Fibroblast of skin of right biceps (primary cell): ENCODE results near the gene USH1G.
A peak's percentile ranks its signal among the peaks of the same experiment; 100 is the strongest.
"Not testable (repeated sequence)": the region's sequence is repeated elsewhere in the genome, so short reads cannot be mapped to it uniquely, and the experiment has no call there.

Source experiments
- DNase-seq: peaks from one replicate; pipeline ENCODE4 v3.0.0-alpha.2; 2013

Gene USH1G

DNA sequence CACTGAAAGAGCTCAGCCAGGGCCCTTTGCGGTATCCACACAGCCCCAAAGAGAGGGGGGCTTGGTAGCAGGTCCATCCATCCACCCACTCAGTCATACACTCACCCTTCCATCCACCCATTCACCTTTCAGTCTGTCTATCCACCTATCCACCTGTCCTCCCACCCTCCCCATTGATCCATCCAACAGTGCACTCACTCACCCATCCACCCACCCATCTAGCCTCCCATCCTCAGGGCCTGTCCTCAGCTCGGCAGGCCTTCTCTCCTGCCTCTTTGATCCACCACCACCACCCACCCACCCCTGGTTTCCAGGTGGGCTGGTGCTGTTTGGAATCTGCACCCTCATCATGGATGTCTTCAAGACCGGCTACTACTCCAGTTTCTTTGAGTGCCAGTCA is 2.2 kb upstream of the USH1G start:
- no peak for DNase-seq

DNA sequence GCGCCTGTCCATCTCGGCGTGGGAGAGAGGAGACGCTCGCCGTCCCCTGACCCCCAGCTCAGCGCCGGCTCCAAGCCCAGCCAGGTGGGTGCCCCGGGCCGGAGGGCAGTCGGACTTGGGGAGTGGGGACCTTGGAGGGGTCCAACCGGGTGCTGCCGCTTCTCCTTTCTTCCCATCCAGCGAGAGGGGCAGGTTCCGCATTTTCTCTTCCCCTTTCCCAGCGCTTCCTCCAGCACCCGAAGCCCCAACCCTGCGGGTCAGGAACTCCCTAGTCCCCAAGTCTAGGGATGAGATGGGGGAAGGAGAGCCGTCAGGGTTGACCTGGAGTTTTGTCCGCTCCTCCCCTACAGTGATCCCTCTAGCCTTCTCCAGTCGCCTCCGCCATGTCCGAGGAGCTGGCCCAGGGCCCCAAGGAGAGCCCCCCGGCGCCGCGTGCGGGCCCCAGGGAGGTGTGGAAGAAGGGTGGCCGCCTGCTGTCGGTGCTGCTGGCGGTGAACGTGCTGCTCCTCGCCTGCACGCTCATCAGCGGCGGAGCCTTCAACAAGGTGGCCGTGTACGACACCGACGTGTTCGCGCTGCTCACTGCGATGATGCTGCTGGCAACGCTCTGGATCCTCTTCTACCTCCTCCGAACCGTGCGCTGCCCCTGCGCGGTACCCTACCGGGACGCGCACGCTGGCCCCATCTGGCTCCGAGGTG is 1.3 kb upstream of the USH1G start, which contains the start of gene OTOP2:
Gene OTOP2, plus strand, starts transcription at position 24 of the 699 bp plus-strand sequence. Its CDS starts 360 bp downstream, at position 384.
- no peak for DNase-seq

DNA sequence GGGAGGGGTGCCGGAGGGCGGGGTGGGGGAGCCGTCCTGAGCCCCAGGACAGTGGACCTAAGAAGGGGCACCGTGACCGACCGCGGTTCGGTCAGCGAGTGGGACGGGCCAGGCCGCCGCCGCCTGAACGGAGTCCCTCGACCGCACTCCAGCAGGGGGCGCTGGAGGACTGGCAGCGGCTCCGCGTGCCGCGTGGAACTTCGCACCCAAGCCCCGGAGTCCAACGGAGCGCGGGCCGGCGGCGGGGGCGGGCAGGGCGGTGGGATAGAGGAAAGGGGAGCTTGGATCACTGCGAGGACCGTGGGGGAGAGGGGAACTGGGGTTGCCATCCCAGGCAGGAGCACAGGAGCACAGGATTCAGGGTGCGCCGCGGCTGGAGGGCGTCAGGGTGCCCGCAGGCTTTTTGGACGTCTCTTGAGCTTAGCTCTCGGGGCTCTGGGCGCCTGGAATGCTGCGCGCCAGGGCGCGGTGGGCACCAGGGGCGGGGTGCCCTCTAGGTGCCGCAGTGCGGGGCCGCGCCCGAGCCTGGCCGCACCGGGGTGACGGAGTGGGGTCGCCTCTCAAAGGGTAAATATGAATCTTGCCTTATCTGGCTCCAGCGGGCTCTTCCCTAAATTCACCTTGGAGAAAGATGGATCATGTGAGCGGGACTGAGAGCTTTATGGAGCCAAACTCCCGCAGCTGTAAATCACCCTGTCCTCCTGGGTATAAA is 639 bp upstream of the USH1G start:
- DNase-seq: peak; percentile 20

DNA sequence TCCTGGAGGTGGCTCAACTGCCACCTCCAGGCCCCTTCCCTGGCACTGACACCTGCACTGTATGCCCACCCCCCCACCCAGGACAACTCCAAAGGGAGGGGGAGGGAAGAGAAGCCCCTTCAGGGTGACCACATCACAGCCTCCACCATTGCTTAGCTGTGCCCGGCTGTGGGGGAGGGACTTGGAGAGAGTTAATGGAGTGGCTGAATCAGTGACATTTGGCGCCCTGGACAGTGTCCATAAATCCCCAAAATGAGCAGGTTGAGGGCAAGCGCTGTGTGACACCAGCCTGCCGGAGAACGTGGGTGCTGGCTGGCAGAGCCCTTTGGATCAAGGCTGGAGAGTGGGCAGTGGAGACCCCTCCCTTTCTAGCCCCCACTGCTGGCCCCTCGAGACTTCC is 883 bp downstream of the USH1G start:
- no peak for DNase-seq

DNA sequence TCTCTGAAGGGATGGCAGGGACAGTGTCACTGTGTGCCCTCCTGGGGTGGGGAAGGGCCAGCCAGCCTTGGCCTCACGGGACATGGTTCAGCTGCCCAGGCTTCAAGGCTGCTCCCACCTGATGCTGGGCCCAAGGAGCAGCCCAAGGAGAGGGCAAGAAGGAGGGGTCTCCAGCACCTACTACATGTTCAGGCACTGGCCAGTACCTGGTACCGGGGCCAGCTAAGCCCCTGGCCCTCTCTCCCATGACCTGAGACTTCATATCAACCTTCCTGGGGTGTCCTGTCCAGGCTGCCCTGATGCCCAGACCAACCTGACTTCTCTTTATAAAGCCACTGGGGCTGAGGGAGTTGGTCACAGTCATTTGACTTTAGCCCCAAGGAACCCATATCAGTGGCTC is 1.3 kb downstream of the USH1G start:
- no peak for DNase-seq

DNA sequence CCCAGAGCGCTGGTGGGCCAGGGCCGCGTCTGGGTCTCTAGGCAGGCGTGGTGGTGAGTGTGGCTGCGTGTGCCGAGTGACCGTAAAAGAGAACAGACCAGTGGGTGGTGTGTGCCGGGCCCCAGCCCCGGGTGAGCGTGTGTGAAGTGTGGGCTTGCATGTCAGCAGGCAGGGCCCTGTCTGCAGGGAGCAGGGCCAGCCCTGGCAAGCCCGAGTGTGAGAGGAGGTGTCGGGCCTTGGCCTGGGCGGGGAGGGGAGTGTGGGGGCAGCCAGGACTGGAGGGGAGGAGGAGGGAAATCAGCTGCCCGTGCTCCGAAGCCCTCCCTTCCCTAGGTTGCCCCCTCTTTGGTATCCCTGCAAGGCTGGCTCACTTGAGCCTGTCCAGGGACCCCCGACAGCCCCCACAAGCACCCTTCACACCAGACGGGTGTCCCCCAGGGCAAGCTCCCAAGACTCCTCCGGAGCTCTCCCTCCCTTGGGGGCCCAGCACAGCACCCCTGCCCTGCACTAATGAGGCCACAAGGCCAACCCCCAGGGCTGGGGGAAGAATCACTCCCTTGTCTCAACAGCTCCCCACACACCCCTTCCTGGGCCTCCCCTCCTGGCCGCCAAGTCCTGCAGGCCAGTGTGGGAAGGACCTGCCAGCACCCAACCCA is 1.9 kb downstream of the USH1G start:
- no peak for DNase-seq

DNA sequence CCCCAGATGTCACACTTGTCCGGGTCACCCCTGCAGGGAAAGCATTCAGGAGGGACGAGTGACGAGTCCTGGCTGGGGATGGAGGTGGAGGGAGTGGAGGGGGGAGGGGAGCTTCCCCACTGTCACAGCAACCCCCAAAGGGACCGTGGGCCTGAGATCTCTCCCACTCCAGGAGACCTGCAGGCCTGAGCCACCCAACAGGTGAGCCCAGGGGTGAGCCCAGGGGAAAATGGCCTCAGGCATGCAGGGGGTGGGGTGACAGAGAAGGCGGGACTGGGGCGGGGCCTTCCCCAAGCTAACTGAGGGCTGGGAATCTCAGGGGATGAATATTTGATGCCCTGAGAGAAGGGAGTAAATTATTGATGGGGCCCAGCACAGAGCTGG is 2.4 kb downstream of the USH1G start:
- no peak for DNase-seq

DNA sequence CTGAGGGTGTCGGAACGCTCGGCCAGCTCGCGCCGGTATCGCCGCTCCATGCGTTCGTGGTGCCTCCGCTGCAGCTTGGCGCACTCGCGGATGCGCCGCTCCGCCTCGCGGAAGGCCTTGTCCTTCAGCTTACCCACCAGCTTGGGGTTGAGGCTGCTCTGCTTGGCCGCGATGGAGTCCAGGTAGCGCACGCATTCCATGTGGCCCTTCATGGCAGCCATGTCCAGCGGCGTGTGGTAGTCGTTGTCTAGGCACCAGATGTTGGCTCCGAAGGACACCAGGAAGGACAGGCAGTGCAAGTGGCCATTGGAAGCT is 2.8 kb downstream of the USH1G start:
- no peak for DNase-seq

DNA sequence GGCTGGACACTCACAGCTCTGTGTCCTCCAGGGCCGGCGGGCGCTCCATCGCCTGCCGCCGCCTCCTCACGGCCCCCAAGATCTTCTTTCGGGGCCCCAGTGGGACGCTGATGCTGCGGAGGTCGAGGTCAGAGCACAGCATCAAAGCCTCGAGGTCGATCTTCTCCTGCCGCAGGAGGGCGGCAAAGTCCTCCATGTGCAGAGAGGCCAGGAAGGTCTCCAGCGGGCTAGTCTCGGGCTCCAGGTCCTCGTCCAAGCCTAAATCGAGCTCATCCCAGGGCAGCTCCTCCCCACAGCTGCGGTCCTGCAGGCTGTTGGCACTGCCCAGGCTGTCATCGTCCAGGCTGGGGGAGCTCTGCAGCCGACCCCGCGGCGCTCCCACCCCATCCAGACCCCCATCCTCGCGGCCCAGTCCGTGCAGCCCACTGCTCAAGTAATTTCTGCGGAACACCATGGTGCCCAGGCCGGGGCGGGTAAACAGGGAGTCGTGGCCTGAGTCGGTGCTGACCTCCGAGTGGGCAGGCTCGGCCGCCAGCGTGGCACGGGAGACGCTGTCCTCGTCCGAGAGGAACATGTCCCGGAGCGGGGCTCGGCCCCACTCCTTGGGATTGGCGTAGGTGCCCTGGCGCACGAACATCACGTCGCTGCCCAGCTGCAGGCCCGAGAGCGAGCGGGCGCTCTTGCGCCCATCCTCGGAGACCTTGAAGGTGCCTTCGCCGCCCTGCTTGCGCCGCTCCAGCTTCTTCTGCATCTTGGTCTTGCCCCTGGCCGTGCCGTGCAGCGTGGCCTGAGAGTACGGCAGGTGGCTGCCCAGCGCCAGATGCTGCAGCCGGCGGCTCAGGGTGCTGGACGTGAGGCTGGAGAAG is 3.4 kb downstream of the USH1G start:
- DNase-seq: no peak

DNA sequence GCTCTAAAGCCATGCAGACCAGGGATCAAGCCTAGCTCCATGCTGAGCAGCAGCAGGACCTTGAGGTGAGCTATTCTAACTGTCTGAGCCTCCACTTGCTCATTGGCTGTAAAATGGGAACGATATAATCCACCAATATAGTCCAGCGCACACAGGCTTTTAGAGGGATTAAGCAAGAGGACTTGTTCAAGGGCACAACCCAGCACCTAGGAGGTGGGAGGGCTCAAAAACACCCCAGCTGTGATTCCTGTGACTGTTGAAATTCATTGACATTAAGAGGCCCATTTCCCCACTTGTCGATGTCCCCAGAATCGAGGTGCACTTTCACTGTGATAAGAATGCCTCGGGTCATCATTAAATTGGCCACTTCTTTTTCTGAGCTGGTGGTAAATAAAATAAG is 4.1 kb downstream of the USH1G start:
- DNase-seq: no peak

DNA sequence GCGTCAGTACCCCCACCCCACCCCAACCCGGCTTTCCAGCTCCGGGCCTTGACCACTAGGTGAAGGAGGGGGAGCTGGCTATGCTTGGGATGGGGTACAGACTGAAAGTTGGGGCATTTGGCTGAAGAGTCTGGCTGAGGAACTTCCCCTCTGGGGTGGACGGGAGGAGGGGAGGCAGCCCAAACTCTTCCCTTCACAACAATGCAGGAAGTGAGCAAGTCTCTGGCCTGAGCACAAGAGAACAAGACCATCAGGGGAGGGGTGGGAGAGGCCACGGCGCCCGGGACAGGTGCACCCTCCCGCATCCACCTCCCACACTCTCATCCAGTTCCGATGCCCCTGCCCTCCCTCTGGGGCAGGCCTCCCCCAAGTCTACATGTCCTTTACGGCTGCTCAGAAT is 5.6 kb downstream of the USH1G start:
- DNase-seq: no peak

DNA sequence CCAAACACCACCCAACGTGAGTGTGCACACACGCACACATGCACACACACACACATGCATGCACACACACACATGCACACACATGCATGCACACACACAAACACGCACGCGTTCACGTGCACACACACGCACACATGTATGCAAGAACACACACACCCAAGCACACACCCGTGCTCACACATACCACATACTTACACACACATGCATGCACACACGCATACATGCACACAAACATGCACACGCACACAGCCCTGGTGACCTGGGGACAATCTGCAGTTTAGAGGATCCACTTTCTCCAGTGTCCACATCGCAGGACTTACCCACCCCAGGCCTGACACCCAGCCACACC is 6.2 kb downstream of the USH1G start:
- DNase-seq: no peak

DNA sequence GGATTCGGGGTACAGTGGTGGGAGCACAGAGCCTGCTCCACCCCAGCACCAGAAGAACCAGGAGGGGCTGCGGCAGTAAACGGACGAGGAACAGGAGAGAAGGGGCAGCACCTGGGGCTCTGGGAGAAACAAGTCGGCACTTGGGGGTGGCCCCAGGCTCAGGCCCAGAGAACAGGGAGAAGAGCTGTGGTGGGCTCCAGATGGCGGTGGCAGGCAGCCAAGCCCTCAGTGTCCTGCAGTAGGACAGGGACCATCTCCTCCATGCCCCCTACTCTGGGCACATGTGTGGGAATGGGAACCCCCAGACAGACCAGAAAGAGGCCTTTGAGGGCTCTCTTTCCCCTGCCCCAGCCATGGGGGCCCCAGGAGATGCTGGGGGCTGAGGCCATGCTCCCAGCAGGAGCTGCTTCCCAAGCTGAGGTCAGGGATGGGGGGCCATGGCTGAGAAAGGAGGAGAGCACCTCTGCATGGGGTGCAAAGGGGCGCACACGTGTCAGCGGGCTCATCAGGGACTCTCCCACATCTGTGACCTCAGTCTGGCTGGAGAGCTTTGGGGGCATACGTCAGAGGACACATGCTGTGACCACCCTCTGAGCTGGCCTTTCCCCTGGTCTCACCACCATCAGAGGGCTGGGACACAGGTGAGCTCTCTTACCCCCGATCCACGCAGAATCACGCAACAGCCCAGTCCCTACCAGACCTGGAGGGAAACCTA is 6.8 kb downstream of the USH1G start:
- DNase-seq: no peak

DNA sequence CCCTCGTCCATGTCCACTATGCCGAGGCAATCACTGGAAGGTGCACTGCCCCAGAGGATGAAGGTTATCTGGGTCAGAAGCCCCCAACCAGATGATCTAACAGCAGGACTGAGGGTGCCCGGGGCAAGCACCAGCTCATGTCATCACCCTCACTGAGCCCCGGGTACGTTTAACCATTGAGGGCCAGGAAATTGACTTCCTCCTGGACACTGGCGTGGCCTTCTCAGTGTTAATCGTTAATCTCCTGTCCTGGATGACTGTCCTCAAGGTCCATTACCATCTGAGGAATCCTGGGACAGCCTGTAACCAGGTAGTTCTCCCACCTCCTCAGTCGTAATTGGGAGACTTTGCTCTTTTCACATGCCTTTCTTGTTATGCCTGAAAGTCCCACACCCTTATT is 11.6 kb downstream of the USH1G start:
- DNase-seq: not testable (repeated sequence)

DNA sequence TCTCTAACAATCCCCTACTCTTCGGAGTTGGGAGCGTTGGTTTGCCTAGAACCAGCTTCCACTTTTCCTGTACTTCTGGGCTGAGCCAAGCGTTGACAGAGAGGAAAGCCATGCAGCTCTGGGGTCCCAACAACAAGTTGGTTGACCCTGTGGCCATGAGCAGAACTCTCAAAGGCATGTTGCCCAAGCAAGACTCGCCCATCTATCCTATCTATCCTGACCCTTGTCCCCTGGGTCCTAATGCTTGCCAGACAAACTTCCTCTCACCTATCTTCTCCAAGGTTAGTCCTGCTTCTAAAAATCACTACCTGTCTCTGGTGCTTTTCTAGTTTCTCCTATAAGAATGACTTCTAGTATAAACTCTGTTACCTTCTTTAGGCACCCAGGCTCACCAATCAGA is 14.0 kb downstream of the USH1G start:
- not testable (repeated sequence) for DNase-seq

DNA sequence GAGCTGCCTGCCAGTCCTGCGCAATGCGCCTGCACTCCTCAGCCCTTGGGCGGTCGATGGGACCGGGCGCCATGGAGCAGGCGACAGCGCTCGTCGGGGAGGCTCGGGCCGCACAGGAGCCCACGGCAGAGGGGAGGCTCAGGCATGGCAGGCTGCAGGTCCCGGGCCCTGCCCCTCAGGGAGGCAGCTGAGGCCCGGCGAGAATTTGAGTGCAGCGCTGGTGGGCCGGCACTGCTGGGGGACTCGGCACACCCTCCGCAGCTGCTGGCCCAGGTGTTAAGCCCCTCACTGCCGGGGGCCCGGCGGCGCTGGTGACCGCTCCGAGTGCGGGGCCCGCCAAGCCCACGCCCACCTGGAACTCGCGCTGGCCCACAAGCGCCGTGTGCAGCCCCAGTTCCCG is 16.0 kb downstream of the USH1G start:
- DNase-seq: no peak

DNA sequence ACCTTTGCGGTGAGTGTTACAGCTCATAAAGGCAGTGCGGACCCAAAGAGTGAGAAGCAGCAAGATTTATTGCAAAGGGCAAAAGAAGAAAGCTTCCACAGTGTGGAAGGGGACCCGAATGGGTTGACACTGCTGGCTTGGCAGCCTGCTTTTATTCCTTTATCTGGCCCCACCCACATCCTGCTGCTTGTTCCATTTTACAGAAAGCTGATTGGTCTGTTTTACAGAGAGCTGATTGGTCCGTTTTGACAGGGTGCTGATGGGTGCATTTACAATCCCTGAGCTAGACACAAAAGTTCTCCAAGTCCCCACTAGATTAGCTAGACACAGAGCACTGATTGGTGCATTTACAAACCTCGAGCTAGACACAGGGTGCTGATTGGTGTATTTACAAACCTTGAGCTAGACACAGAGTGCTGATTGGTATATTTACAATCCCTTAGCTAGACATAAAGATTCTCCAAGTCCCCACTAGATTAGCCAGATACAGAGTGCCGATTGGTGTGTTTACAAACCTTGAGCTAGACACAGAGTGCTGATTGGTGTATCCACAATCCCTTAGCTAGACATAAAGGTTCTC is 16.8 kb downstream of the USH1G start:
- DNase-seq: not testable (repeated sequence)

DNA sequence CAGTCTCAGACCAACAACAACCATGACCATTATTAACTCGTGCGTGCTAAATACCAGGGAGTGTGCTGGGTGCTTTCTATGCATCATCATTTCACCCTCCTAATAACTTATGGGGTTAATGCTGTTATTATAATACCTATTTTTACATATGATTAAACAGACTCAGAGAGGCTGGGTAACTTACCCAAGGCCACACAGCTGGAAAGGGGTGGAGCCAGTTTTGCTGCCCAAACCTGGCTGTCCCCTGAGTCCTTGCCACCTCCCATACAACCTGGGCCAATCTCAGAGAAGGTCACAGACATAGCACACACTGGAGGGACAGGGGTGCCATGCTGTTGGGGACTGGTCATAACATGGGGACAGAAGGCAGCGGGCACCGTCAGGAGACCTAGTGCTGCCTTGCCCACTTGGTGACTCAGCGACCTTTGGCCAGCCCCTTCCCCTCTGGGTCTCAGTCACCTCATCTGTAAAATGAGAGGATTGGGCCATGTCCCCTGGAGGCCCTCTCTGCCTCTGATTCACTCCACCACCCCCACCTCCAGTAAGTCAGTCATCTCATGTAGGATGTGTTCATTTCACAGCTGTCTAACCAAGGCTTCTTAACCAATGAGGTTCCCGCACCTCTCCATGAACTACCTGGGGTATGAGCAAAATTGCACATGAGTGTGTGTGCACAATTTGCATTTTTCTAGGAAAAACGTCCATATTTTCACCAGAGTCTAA is 18.2 kb downstream of the USH1G start:
- no peak for DNase-seq

DNA sequence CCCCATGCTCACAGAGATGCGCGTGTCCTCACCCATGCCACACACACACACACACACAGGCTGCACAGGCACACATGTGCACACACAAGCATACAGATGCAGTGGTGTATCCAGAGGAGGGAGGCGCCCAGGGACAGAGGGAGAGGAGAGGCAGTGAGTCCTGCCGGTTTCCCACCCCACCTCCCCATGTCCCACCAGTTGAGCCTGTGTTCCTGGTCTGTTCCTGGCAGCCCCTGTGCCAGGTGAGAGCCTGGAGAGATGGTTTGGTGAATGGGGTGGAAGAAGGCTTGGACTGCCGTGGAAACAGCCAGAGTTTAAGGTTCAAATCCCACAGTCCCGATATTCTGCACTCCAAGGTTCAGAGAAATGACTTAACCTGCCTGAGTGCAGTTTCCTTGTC is 19.4 kb downstream of the USH1G start:
- no peak for DNase-seq

DNA sequence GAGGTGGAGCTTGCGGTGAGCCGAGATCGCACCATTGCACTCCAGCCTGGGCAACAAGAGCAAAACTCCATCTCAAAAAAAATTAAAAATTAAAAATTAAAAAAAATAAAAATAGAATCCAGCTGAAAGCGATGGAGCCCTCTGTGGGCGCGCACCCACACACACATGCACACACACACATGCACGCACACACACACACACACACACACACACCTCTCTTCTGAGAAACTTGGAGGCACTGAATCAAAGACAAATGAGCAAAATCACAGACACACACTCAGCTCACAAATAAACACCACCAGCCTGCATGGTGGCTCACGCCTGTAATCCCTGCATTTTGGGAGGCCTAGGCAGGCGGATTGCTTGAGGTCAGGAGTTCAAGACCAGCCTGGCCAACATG is 20.0 kb downstream of the USH1G start:
- DNase-seq: no peak

DNA sequence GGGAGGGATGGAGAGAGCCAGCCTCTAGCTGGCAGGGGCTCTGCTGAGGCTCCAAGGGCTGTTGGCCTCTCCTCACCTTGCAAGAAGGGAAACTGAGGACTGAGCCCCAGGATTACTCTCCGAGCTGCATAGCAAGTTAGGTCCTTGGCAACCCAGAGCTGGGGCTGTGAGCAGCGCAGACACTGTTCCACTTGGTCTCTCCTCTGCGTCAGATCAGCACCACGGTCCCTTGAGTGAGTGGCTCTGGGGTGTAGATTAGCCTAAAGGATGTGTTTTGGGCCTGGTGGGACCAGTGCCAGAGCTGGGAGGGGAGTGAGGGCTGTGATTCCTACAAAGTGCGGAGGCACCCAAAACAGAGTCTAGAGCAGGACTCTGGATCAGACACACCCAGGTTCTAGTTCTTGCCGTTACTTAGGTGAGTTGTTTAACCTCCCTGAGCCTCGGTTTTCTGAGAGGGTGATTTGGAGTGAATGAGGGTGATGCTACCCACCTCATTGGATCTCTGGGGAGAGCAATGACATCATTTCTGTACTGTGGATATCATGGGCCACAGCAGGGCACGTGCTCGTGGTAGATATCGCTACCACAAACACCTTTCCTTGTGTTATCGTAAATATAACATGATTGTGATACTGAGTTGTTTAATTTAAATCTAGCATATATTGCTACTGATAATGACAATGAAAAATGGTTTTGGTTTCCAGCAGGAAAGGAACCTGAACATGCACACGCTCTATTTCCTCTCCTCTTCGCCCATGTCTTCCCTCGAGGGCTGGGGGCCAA is 21.5 kb downstream of the USH1G start:
- no peak for DNase-seq
